Activated naive CD4-positive, alpha-beta T cell treated with anti-CD3 and anti-CD28 coated beads, Interleukin-2, amount 10 ng/mL, durations not matched to agents 7 days and 5 days (primary cell): ENCODE measurements around the gene CCDC136.
A peak's percentile ranks its signal among the peaks of the same experiment; 100 is the strongest.

ENCODE experiments used
- CTCF ChIA-PET: fragments of 350-600 bp; sonication (Branson Sonifier 250); formaldehyde crosslinking; loops from one replicate; lab custom pipeline; 2021; ENCODE audit warnings: antibody characterized with exemption; lab: Charles Lee
- DNase-seq: peaks from one replicate; pipeline ENCODE4 v3.0.0-alpha.2; 2020
- H3K27ac Mint-ChIP-seq: one replicate; pipeline ENCODE4 v1.8.0; 2021; ENCODE audit warnings: mild to moderate bottlenecking, moderate library complexity, mixed read lengths
- H3K27me3 Mint-ChIP-seq: one replicate; pipeline ENCODE4 v1.8.0; 2021; ENCODE audit warnings: mild to moderate bottlenecking, mixed read lengths
- H3K36me3 Mint-ChIP-seq: one replicate; pipeline ENCODE4 v1.8.0; 2021; ENCODE audit warnings: mixed read lengths
- H3K4me1 Mint-ChIP-seq: one replicate; pipeline ENCODE4 v1.8.0; 2021; ENCODE audit warnings: mixed read lengths
- H3K4me3 Mint-ChIP-seq: one replicate; pipeline ENCODE4 v1.8.0; 2021; ENCODE audit warnings: mild to moderate bottlenecking, moderate library complexity, mixed read lengths
- H3K9me3 Mint-ChIP-seq: one replicate; pipeline ENCODE4 v1.8.0; 2021; ENCODE audit warnings: mixed read lengths

CCDC136 gene

GRCh38 chr7:128788446-128789412 lies 3.0 kb upstream of the CCDC136 start:
- CTCF ChIA-PET: no interaction called here
- H3K4me1 Mint-ChIP-seq: peaks cover 7% of the 10 kb centered on the region
- peak overlapping the region; percentile 68 for H3K4me3 Mint-ChIP-seq

GRCh38 chr7:128790315-128791041 lies 1.3 kb upstream of the CCDC136 start:
- peak; percentile 32 for DNase-seq
- Mint-ChIP-seq H3K36me3 (no peaks in the 10 kb centered on the region), H3K27me3 (peaks cover 62% of the 10 kb centered on the region), H3K27ac (no peak overlapping the region), H3K4me1 (peaks cover 7% of the 10 kb centered on the region), H3K9me3 (no peaks in the 10 kb centered on the region), H3K4me3 (peak overlapping the region; percentile 68)
- CTCF ChIA-PET: no interaction called here

More at GRCh38 chr7:128788446-128789412, 3.0 kb upstream of the CCDC136 start:
- Mint-ChIP-seq H3K9me3 (no peaks in the 10 kb centered on the region), H3K27ac (no peak overlapping the region), H3K36me3 (no peaks in the 10 kb centered on the region), H3K27me3 (peaks cover 65% of the 10 kb centered on the region)
- DNase-seq: no peak

- CTCF ChIA-PET: interaction anchor here (0.7 kb wide), 1 partner anchor 689 kb away, joined by 4 read pairs; no protein-coding TSS in a partner anchor
- H3K9me3 Mint-ChIP-seq: no peaks in the 10 kb centered on the region
- no peaks in the 10 kb centered on the region for H3K36me3 Mint-ChIP-seq
- peak overlapping the region; percentile 81 for H3K4me3 Mint-ChIP-seq
- no peak overlapping the region for H3K27ac Mint-ChIP-seq
- peaks cover 7% of the 10 kb centered on the region for H3K4me1 Mint-ChIP-seq
- no peak for DNase-seq
- H3K27me3 Mint-ChIP-seq: peaks cover 52% of the 10 kb centered on the region
Observed at GRCh38 chr7:128791972-128792327, 182 bp downstream of the CCDC136 start.

GRCh38 chr7:128792471-128793180 lies 858 bp downstream of the CCDC136 start:
- CTCF ChIA-PET: interaction anchor here (0.7 kb wide), 1 partner anchor 688 kb away, joined by 4 read pairs; no protein-coding TSS in a partner anchor
- Mint-ChIP-seq H3K4me3 (peak overlapping the region; percentile 43), H3K36me3 (no peaks in the 10 kb centered on the region), H3K9me3 (no peaks in the 10 kb centered on the region), H3K4me1 (peaks cover 7% of the 10 kb centered on the region), H3K27me3 (peaks cover 52% of the 10 kb centered on the region), H3K27ac (no peak overlapping the region)
- no peak for DNase-seq

GRCh38 chr7:128793181-128793547 lies 1.4 kb downstream of the CCDC136 start:
- H3K4me1 Mint-ChIP-seq: peaks cover 7% of the 10 kb centered on the region
- no peak overlapping the region for H3K4me3 Mint-ChIP-seq
- peaks cover 52% of the 10 kb centered on the region for H3K27me3 Mint-ChIP-seq
- H3K9me3 Mint-ChIP-seq: no peaks in the 10 kb centered on the region
- CTCF ChIA-PET: no interaction called here
- no peaks in the 10 kb centered on the region for H3K36me3 Mint-ChIP-seq
- H3K27ac Mint-ChIP-seq: no peak overlapping the region
- DNase-seq: no peak

- H3K4me3 Mint-ChIP-seq: no peak overlapping the region
- DNase-seq: peak; percentile 60
- H3K27ac Mint-ChIP-seq: peak overlapping the region; percentile 61
- no peaks in the 10 kb centered on the region for H3K9me3 Mint-ChIP-seq
- H3K27me3 Mint-ChIP-seq: peaks cover 44% of the 10 kb centered on the region
- no peaks in the 10 kb centered on the region for H3K36me3 Mint-ChIP-seq
- CTCF ChIA-PET: interaction anchor here (0.8 to 1.3 kb wide), 3 partner anchors 85 to 90 kb away, joined by 4 to 9 read pairs (median 5); no protein-coding TSS in a partner anchor
- peaks cover 7% of the 10 kb centered on the region for H3K4me1 Mint-ChIP-seq
Observed at GRCh38 chr7:128794020-128794419, 2.3 kb downstream of the CCDC136 start.

GRCh38 chr7:128794436-128794835 lies 2.7 kb downstream of the CCDC136 start:
- no peaks in the 10 kb centered on the region for H3K9me3 Mint-ChIP-seq
- peaks cover 7% of the 10 kb centered on the region for H3K4me1 Mint-ChIP-seq
- DNase-seq: no peak
- peaks cover 40% of the 10 kb centered on the region for H3K27me3 Mint-ChIP-seq
- no peak overlapping the region for H3K4me3 Mint-ChIP-seq
- CTCF ChIA-PET: interaction anchor here (0.8 to 1.6 kb wide), 4 partner anchors 69 to 89 kb away, joined by 3 to 9 read pairs (median 4); no protein-coding TSS in a partner anchor
- no peak overlapping the region for H3K27ac Mint-ChIP-seq
- no peaks in the 10 kb centered on the region for H3K36me3 Mint-ChIP-seq

GRCh38 chr7:128795129-128795528 lies 3.4 kb downstream of the CCDC136 start:
- no peak for DNase-seq
- Mint-ChIP-seq H3K27ac (no peak overlapping the region), H3K4me1 (peaks cover 6% of the 10 kb centered on the region), H3K9me3 (no peaks in the 10 kb centered on the region), H3K27me3 (peaks cover 33% of the 10 kb centered on the region), H3K36me3 (no peaks in the 10 kb centered on the region), H3K4me3 (no peak overlapping the region)
- CTCF ChIA-PET: interaction anchor here (0.7 to 1.6 kb wide), 4 partner anchors 22 to 89 kb away, joined by 3 to 9 read pairs (median 4); no protein-coding TSS in a partner anchor

- no peaks in the 10 kb centered on the region for H3K9me3 Mint-ChIP-seq
- CTCF ChIA-PET: interaction anchor here (1.6 kb wide), 1 partner anchor 67 kb away, joined by 3 read pairs; no protein-coding TSS in a partner anchor
- DNase-seq: no peak
- H3K27me3 Mint-ChIP-seq: peaks cover 22% of the 10 kb centered on the region
- no peak overlapping the region for H3K4me3 Mint-ChIP-seq
- no peak overlapping the region for H3K27ac Mint-ChIP-seq
- H3K36me3 Mint-ChIP-seq: no peaks in the 10 kb centered on the region
- peaks cover 3% of the 10 kb centered on the region for H3K4me1 Mint-ChIP-seq
Observed at GRCh38 chr7:128796327-128796726, 4.6 kb downstream of the CCDC136 start.

GRCh38 chr7:128799451-128799850 lies 7.7 kb downstream of the CCDC136 start:
- no peak for DNase-seq
- H3K4me1 Mint-ChIP-seq: no peaks in the 10 kb centered on the region
- H3K27ac Mint-ChIP-seq: no peak overlapping the region
- no peaks in the 10 kb centered on the region for H3K36me3 Mint-ChIP-seq
- no peak overlapping the region for H3K4me3 Mint-ChIP-seq
- CTCF ChIA-PET: no interaction called here
- H3K9me3 Mint-ChIP-seq: no peaks in the 10 kb centered on the region
- no peaks in the 10 kb centered on the region for H3K27me3 Mint-ChIP-seq

- CTCF ChIA-PET: no interaction called here
- Mint-ChIP-seq H3K4me1 (no peaks in the 10 kb centered on the region), H3K27ac (no peak overlapping the region), H3K27me3 (no peaks in the 10 kb centered on the region), H3K9me3 (no peaks in the 10 kb centered on the region), H3K36me3 (no peaks in the 10 kb centered on the region), H3K4me3 (no peak overlapping the region)
- no peak for DNase-seq
Observed at GRCh38 chr7:128800567-128800966, 8.8 kb downstream of the CCDC136 start.

- H3K27me3 Mint-ChIP-seq: no peaks in the 10 kb centered on the region
- H3K4me1 Mint-ChIP-seq: no peaks in the 10 kb centered on the region
- no peak overlapping the region for H3K27ac Mint-ChIP-seq
- CTCF ChIA-PET: no interaction called here
- no peaks in the 10 kb centered on the region for H3K36me3 Mint-ChIP-seq
- no peaks in the 10 kb centered on the region for H3K9me3 Mint-ChIP-seq
- no peak for DNase-seq
- no peak overlapping the region for H3K4me3 Mint-ChIP-seq
Observed at GRCh38 chr7:128801003-128801402, 9.2 kb downstream of the CCDC136 start.

GRCh38 chr7:128801667-128802418 lies 10.1 kb downstream of the CCDC136 start:
- H3K4me3 Mint-ChIP-seq: no peak overlapping the region
- no peak for DNase-seq
- H3K4me1 Mint-ChIP-seq: no peaks in the 10 kb centered on the region
- H3K27ac Mint-ChIP-seq: no peak overlapping the region
- CTCF ChIA-PET: no interaction called here
- H3K36me3 Mint-ChIP-seq: no peaks in the 10 kb centered on the region
- no peaks in the 10 kb centered on the region for H3K9me3 Mint-ChIP-seq
- H3K27me3 Mint-ChIP-seq: no peaks in the 10 kb centered on the region
